Right lobe of liver (tissue), 6 donors: ENCODE measurements around the gene PROM2. TPM values are rescaled to one million over a fixed set of nuclear protein-coding genes. Genes with fewer than 3 reads are reported as not detected.

ENCODE experiments used
- ATAC-seq, 4 donors: fragments of 200-7000 bp; cut with Tn5 transposase; one replicate each; pipeline ENCODE4 v1.9.1; 2020; ENCODE audit warnings: mild to moderate bottlenecking in 4 of 4, moderate library complexity in 4 of 4
- DNase-seq, 3 donors: peaks; one replicate each; pipeline ENCODE4 v3.0.0-alpha.2; 2020
- H3K27ac ChIP-seq, 3 donors: fragments of 200-600 bp; one replicate each; pipeline ENCODE4 v1.8.0; 2022
- H3K27me3 ChIP-seq, 2 donors: fragments of 200-600 bp; one replicate each; pipeline ENCODE4 v1.8.0; 2022
- H3K36me3 ChIP-seq, 4 donors: fragments of 200-600 bp; sonication (generic) in 1 of 4; one replicate each; pipeline versions ENCODE4 v1.5.1 to v1.8.0; 2017 to 2022; ENCODE audit warnings: control low read depth in 1 of 4
- H3K4me1 ChIP-seq, 4 donors: fragments of 200-600 bp; sonication (generic) in 1 of 4; one replicate each; pipeline versions ENCODE4 v1.5.1 to v1.8.0; 2017 to 2022; ENCODE audit warnings: control low read depth in 1 of 4
- H3K4me3 ChIP-seq, 3 donors: fragments of 200-600 bp; one replicate each; pipeline ENCODE4 v1.8.0; 2022
- H3K9me3 ChIP-seq, 4 donors: fragments of 200-600 bp; sonication (generic) in 1 of 4; one replicate each; pipeline versions ENCODE4 v1.5.1 to v1.8.0; 2017 to 2022; ENCODE audit warnings: control low read depth in 1 of 4
- POLR2A ChIP-seq: fragments of 450-650 bp; IDR thresholded peaks from one replicate; pipeline ENCODE4 v1.6.1; 2017; ENCODE audit warnings: antibody characterized with exemption, mild to moderate bottlenecking
- WGBS: methylation state at CpG from one replicate; pipeline ENCODE4 v1.1.6; 2018; ENCODE audit warnings: low coverage, low lambda C conversion rate; ENCODE audit not compliant: insufficient coverage; ENCODE audit errors: missing lambda C conversion rate; 5-methylcytosine and 5-hydroxymethylcytosine counted together
- intact Hi-C, 2 donors: fragments of 100-400 bp; cut with DNase I; formaldehyde crosslinking; loops; one replicate each; pipeline versions ENCODE4 v1.11.2 to v1.14.1; 2022
- total RNA-seq, 6 experiments: library from RNA; depleted of rRNA in 2 of 6; stranded (reverse); fragments of >200 nt in 2 of 6; fragmentation: NEBNext Ultra II Directional in 3 of 6; extraction: Animal tissue kit (Norgen Biotek cat#: 25700) in 3 of 6; gene quantifications; one replicate each; pipeline versions ENCODE4 v1.1.0 to v1.2.4, GENCODE V29; 2016 to 2023
- TF ChIP-seq, protein P1 (sequence below), 4 donors: fragments of 200-600 bp in 3 of 4; fragments of 450-650 bp in 1 of 4; IDR thresholded peaks; one replicate each; pipeline versions ENCODE4 v1.5.1 to v1.8.0; 2016 to 2022; ENCODE audit warnings: antibody characterized with exemption in 4 of 4, mild to moderate bottlenecking in 2 of 4
- donor health status: DM: no; HTN: yes; CAD: no.
- donor health status: DM: no; HTN: no; CAD: no.
- donor health status: DM: no; HTN: no; CAD: no.
- donor health status: DM: no; HTN: yes; CAD: no.
- donor health status: DM: no; HTN: yes; CAD: no.

Gene PROM2
- total RNA-seq, 6 experiments from 2014 or later = 0.06 to 0.64 (median 0.43) TPM

DNA sequence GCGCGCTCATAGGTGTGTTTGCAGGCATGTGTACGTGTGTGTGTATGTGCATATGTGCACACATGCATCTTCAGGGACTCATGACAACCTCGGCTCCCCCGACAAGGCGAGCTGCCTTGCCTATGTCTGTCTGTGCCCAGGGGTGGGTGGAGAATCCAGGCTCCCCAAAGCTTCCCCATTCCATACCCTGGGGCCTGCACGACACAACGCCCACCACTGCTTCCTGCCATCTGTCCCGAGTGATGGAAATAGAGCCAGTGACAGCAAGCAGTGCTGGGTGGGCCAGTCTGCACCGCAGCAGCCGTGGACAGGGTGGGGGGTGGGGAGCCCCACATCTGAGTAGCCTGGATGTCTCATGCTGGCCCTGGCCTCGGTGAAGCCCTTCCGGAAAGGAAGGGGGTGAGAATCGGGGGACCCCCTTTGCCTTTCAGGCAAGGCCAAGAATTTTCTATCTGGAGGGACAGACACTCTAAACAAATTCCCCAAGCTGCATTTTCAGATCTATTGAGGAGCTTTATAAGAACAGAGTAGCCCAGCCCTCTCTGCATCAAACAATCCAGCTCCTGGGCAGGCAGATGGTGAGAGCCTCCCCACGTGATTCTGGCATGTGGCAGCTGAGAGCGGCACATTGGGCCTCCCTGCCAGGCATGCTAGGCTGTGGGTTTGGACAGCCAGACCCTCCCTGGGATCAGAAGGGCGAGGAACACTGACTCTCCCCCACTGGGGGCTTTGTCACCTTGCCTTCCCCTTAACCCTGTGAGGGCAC lies 27.8 kb downstream of the PROM2 start:
- intact Hi-C loops = no loop called here
- no peak for ATAC-seq
- no peaks in the 10 kb centered on the region for H3K36me3 ChIP-seq
- no peak overlapping the region for H3K27ac ChIP-seq
- no peaks in the 10 kb centered on the region for H3K9me3 ChIP-seq
- no peak for TF ChIP-seq POLR2A
- TF ChIP-seq, protein P1, sequence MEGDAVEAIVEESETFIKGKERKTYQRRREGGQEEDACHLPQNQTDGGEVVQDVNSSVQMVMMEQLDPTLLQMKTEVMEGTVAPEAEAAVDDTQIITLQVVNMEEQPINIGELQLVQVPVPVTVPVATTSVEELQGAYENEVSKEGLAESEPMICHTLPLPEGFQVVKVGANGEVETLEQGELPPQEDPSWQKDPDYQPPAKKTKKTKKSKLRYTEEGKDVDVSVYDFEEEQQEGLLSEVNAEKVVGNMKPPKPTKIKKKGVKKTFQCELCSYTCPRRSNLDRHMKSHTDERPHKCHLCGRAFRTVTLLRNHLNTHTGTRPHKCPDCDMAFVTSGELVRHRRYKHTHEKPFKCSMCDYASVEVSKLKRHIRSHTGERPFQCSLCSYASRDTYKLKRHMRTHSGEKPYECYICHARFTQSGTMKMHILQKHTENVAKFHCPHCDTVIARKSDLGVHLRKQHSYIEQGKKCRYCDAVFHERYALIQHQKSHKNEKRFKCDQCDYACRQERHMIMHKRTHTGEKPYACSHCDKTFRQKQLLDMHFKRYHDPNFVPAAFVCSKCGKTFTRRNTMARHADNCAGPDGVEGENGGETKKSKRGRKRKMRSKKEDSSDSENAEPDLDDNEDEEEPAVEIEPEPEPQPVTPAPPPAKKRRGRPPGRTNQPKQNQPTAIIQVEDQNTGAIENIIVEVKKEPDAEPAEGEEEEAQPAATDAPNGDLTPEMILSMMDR (IDR thresholded peaks at IDR 0.05) = no peak
- 72% methylated on average over 4 of the region's 17 CpGs for WGBS
- no peak for DNase-seq
- no peak overlapping the region for H3K4me3 ChIP-seq
- H3K27me3 ChIP-seq = no peaks in the 10 kb centered on the region
- H3K4me1 ChIP-seq = peaks cover 0 to 18% (median 8%) of the 10 kb centered on the region in 4 donors

DNA sequence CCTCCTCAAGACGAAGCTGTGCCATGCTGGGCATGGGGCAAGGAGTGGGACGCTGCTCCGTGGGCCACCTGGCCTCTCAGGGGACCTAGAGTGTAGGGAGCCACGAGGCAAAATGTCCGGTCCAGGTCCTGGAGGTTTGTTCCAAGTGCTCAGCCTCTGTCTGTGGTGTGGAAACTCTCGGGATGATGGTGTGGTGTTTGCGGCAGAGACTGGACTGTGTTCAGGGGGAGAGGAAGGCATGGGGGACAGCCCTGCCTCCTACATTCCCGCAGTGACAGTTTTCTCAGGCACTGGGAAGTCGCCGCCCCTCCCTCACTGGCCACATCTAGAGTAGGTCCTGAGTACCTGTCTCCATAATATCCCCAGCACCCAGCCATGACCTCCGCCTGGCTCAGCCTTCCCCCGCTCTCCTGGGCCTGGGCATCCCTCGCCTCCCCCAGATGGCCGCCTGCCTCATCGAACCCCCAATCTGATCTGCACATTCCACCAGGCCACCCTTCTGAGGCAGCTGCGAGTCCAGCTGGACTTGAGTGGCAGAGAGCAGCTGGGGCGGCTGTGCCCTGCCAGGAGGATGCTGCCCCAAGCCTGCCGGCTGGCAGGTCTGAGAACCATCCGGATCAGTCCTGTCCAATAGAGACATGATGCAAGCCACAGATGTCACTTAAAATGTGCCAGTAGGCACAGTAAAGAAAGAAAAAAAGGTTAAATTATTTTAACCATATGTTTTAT lies 29.1 kb downstream of the PROM2 start:
- Histone ChIP-seq H3K27me3 (no peaks in the 10 kb centered on the region), H3K36me3 (no peaks in the 10 kb centered on the region), H3K4me3 (no peak overlapping the region), H3K27ac (no peak overlapping the region), H3K9me3 (no peaks in the 10 kb centered on the region), H3K4me1 (peaks cover 0 to 18% (median 8%) of the 10 kb centered on the region in 4 donors)
- ATAC-seq (no peak), DNase-seq (no peak)
- intact Hi-C loops = no loop called here
- 40% methylated on average over 4 of the region's 19 CpGs for WGBS
- TF ChIP-seq, protein P1 (IDR thresholded peaks at IDR 0.05) = no peak
- TF ChIP-seq POLR2A = no peak

DNA sequence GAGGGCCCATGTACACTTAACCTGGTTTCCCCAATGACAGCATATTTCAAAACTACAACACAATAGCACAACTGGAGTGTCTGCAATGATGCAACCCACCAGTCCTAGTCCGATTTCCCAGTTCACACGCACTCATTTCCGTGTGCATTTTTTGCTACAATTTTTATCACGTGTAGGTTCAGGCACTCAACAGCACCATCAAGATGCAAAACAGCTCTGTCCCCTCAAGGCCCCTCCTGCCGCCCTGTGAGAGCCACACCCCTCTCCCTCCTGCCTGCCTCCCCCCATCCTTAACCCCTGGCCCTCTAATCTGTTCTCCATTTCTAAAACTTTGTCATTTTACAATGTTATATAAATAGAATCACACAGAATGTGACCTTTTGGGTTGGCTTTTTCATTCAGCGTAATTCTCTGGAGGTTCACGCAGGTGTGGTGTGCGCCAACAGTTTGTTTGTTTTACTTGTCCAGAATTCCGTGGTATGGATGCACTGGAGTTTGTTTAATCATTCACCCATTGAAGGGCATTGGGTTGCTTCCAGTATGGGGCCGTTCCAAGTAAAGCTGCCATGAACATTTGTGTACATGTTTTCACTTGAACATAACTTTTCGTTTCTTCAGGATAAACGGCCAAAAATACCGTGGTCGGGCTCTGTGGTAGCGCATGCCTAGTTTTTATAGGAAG lies 31.3 kb downstream of the PROM2 start:
- no peaks in the 10 kb centered on the region for H3K9me3 ChIP-seq
- 26% methylated on average over 15 of the region's 15 CpGs for WGBS
- ATAC-seq (peak; percentile 79 to 93 (median 90)), DNase-seq (peak; percentile 57 to 83 (median 73))
- no peaks in the 10 kb centered on the region for H3K27me3 ChIP-seq
- H3K4me3 ChIP-seq = peak overlapping the region in 1 of 3 donors; percentile 21
- no peak for TF ChIP-seq POLR2A
- TF ChIP-seq, protein P1 (IDR thresholded peaks at IDR 0.05) = no peak
- intact Hi-C loops = no loop called here
- H3K27ac ChIP-seq = peak overlapping the region; percentile 54 to 85 (median 82)
- H3K4me1 ChIP-seq = peaks cover 0 to 18% (median 8%) of the 10 kb centered on the region in 4 donors
- no peaks in the 10 kb centered on the region for H3K36me3 ChIP-seq

DNA sequence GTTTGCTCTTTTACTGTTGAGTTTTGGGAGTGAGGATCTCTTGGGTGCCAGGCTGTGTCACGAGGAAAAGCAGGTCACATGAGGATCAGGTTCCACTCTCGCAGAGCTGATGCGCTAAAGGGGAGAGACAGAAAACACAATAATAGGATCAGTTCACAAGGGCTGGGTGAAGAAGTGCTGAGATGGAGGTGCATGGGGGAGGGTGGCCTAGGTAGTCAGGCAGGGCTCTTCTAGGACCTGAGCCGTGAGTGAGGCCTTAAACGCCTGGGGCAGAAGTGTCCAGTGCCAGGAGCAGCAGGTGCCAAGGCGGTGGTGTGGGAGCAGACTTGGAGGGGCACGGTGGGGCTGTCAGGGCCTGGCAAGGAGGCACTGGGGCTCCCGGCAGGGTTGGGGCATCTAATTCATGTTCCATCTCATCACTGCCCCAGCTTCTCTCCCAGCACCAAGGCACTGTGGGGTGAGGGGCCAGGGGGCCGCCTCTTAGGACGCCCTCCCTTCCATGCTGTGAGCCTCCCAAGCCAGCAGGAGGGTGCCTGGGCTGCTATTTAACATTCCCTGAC lies 32.2 kb downstream of the PROM2 start:
- Histone ChIP-seq H3K4me1 (peaks cover 0 to 18% (median 8%) of the 10 kb centered on the region in 4 donors), H3K27me3 (no peaks in the 10 kb centered on the region), H3K36me3 (no peaks in the 10 kb centered on the region), H3K9me3 (no peaks in the 10 kb centered on the region), H3K4me3 (no peak overlapping the region), H3K27ac (peak overlapping the region in 2 of 3 donors; percentile 82 to 85)
- ATAC-seq = peak in 1 of 4 donors; percentile 3
- 48% methylated on average over 4 of the region's 10 CpGs for WGBS
- TF ChIP-seq, protein P1 (IDR thresholded peaks at IDR 0.05) = no peak
- TF ChIP-seq POLR2A = no peak
- intact Hi-C loops = no loop called here
- DNase-seq = no peak
